Common myeloid progenitor, CD34-positive (primary cell): Measurements from ENCODE around the gene VKORC1L1.
"Not testable (repeated sequence)": the region's sequence is repeated elsewhere in the genome, so short reads cannot be mapped to it uniquely, and the experiment has no call there.

Experiments
- CTCF ChIA-PET: fragments of 350-600 bp; sonication (Branson Sonifier 250); formaldehyde crosslinking; loops from one replicate; lab custom pipeline; 2021; ENCODE audit warnings: antibody characterized with exemption; lab: Charles Lee
- POLR2A ChIA-PET: fragments of 350-600 bp; sonication (Branson Sonifier 250); formaldehyde crosslinking; loops from one replicate; lab custom pipeline; 2021; ENCODE audit warnings: antibody characterized with exemption; lab: Charles Lee
- DNase-seq, 3 donors: peaks; one replicate each; pipeline versions ENCODE4 v3.0.0 to v3.0.0-alpha.2; 2013
- H3K27ac ChIP-seq, 2 experiments: 1 replicate in 1 of 2; 2 replicates in 1 of 2; pipeline ENCODE4 v1.7.0; 2013; ENCODE audit warnings: inconsistent platforms in 2 of 2, low read length in 2 of 2, mild to moderate bottlenecking in 2 of 2, low read depth in 1 of 2, moderate library complexity in 1 of 2; ENCODE audit not compliant: severe bottlenecking in 2 of 2, insufficient read depth in 1 of 2, poor library complexity in 1 of 2
- H3K27me3 ChIP-seq, 5 experiments: replicated peaks in 2 of 5; 1 replicate in 3 of 5; 2 replicates in 2 of 5; pipeline versions ENCODE4 v1.6.1 to v1.7.0; 2013; ENCODE audit warnings: low read length in 4 of 5, mild to moderate bottlenecking in 2 of 5, moderate library complexity in 2 of 5, inconsistent platforms in 1 of 5; ENCODE audit not compliant: insufficient read depth in 5 of 5, control insufficient read depth in 4 of 5
- H3K36me3 ChIP-seq, 4 experiments: 1 replicate in 2 of 4; 2 replicates in 2 of 4; pipeline versions ENCODE4 v1.6.1 to v1.7.0; 2013; ENCODE audit warnings: low read length in 3 of 4, control low read depth in 1 of 4, mild to moderate bottlenecking in 1 of 4; ENCODE audit not compliant: control insufficient read depth in 4 of 4, insufficient read depth in 4 of 4
- H3K4me1 ChIP-seq, 4 experiments: 1 replicate in 3 of 4; 2 replicates in 1 of 4; pipeline versions ENCODE4 v1.6.1 to v1.7.1; 2013; ENCODE audit warnings: low read length in 3 of 4, mild to moderate bottlenecking in 3 of 4, control low read depth in 1 of 4, inconsistent platforms in 1 of 4, moderate library complexity in 1 of 4; ENCODE audit not compliant: control insufficient read depth in 4 of 4, insufficient read depth in 4 of 4; ENCODE audit errors: control extremely low read depth in 1 of 4
- H3K4me3 ChIP-seq, 7 experiments: 1 replicate in 4 of 7; 2 replicates in 3 of 7; pipeline versions ENCODE4 v1.5.1 to v1.7.0; 2013; ENCODE audit warnings: mild to moderate bottlenecking in 7 of 7, low read length in 6 of 7, moderate library complexity in 6 of 7, inconsistent platforms in 2 of 7, low read depth in 2 of 7, control low read depth in 1 of 7; ENCODE audit not compliant: insufficient read depth in 4 of 7, control insufficient read depth in 1 of 7; ENCODE audit errors: extremely low read depth in 1 of 7
- H3K9me3 ChIP-seq, 5 experiments: 1 replicate in 4 of 5; 2 replicates in 1 of 5; pipeline versions ENCODE4 v1.6.1 to v1.7.1; 2013; ENCODE audit warnings: low read length in 4 of 5, mild to moderate bottlenecking in 2 of 5, inconsistent platforms in 1 of 5, low read depth in 1 of 5, moderate library complexity in 1 of 5; ENCODE audit not compliant: control insufficient read depth in 4 of 5, insufficient read depth in 2 of 5; ENCODE audit errors: control extremely low read depth in 1 of 5
- WGBS: methylation state at CpG from one replicate; pipeline ENCODE4 v1.1.5; 2013; ENCODE audit not compliant: insufficient coverage; 5-methylcytosine and 5-hydroxymethylcytosine counted together

The VKORC1L1 gene

GRCh38 chr7:65867681-65868080 is 5.2 kb upstream of the VKORC1L1 start:
- POLR2A ChIA-PET, DNase-seq, H3K27me3 ChIP-seq, H3K27ac ChIP-seq, H3K4me3 ChIP-seq, H3K36me3 ChIP-seq, H3K4me1 ChIP-seq, H3K9me3 ChIP-seq: not testable (repeated sequence)
- 100% methylated on average over 2 of the region's 2 CpGs for WGBS
- CTCF ChIA-PET: interaction anchor here (0.6 kb wide), 1 partner anchor 9 kb away, joined by 3 read pairs; no protein-coding TSS in a partner anchor

DNA sequence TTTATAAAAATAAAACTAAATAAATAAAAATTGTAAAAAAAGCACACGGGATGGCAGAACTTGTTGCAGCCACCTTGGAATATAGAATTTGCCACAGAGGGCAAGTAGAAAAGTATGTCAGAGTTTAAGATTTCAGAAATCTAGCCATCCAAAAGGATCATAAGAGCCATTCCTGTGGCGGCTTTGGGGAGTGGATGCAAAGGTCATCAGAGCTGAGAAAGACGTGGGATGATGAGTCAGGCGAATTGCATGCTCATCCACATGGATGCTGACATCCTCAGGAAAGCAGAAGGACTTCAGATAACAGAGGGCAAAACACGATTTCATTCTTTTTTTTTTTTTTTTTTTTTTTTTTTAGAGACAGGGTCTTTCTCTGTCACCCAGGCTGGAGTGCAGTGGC is 3.6 kb upstream of the VKORC1L1 start:
- H3K4me3 ChIP-seq, H3K27me3 ChIP-seq, H3K27ac ChIP-seq, H3K9me3 ChIP-seq, H3K36me3 ChIP-seq, POLR2A ChIA-PET, CTCF ChIA-PET, H3K4me1 ChIP-seq: not testable (repeated sequence)
- 80% methylated on average over 1 of the region's 5 CpGs for WGBS
- DNase-seq: peak in 2 of 3 donors; percentile 12 to 13

DNA sequence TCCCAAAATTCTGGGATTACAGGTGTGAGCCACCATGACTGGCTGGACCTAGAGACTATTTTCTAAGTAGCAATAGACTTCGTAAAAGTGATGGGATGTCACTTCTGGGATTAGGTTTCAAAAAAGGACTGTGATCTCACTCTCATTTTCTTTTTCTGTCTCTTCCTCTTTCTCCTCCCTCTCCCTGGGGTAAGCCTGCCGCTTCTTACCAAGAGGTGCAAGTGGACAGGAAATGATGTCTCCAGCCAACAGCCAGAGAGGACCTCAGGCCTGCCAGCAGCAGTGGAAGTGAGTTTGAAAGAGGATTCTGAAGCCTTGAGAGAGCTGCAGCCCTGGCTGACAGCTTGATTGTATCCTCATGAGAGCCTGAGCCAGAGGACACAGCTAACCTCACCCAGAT is 1.4 kb upstream of the VKORC1L1 start:
- POLR2A ChIA-PET: interaction anchor here (0.6 kb wide), 1 partner anchor 9 kb away, joined by 5 read pairs; no protein-coding TSS in a partner anchor
- H3K4me1 ChIP-seq, H3K27ac ChIP-seq, DNase-seq, CTCF ChIA-PET, H3K9me3 ChIP-seq, H3K36me3 ChIP-seq, H3K4me3 ChIP-seq, H3K27me3 ChIP-seq: not testable (repeated sequence)
- no CpG with 5 or more reads among the region's 2 CpGs for WGBS

GRCh38 chr7:65873582-65874193 is 814 bp downstream of the VKORC1L1 start:
- Histone ChIP-seq H3K4me3 (peak overlapping the region; percentile 63 to 76 (median 73)), H3K27ac (peak overlapping the region in 1 of 2 experiments; percentile 66)
- H3K27me3 ChIP-seq, POLR2A ChIA-PET, H3K36me3 ChIP-seq, CTCF ChIA-PET, H3K4me1 ChIP-seq, H3K9me3 ChIP-seq: not testable (repeated sequence)
- DNase-seq: peak; percentile 8 to 49 (median 32)
- 0% methylated on average over 19 of the region's 57 CpGs for WGBS

- H3K36me3 ChIP-seq, DNase-seq, H3K27ac ChIP-seq, H3K9me3 ChIP-seq, H3K4me3 ChIP-seq, H3K4me1 ChIP-seq, H3K27me3 ChIP-seq, POLR2A ChIA-PET, CTCF ChIA-PET: not testable (repeated sequence)
- WGBS: 86% methylated on average over 1 of the region's 4 CpGs
Observed at GRCh38 chr7:65875715-65876114, 2.8 kb downstream of the VKORC1L1 start.

DNA sequence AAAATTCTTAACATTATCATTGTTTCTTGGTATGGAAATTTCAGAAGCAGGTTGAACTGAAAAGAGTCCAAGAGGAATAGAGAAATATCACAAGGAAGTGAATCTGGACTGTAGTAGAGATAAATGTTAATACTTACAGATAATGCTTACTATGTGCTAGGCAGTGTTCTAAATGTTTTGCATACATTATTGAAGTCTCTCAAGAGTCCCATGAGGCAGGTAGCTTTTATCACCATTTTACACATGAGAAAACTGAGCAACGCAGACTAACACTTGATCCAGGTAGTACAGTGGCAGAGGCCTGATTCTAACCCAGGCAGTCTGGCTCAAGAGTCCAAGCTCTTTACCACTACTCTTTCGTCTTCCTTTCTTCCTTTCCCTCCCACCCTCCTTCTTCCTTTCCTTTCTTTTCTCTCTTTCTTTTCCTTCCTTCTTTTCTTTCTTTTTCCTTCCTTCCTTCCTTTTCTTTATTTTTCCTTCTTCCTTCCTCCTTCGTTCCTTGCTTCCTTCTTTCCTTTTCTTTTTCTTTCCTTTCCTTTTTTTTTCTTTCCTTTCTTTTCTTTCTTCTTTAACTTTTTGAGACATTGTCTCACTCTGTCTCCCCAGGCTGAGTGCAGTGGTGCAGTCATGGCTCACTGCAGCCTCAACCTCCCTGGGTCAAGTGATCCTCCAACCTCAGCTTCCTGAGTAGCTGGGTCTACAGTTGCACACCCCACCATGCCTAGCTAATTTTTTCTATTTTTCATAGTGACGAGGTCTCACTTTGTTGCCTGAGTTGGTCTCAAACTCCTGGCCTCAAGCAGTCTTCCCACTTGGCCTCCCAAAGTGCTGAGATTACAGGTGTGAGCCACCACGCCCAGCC is 6.6 kb downstream of the VKORC1L1 start:
- H3K9me3 ChIP-seq, H3K36me3 ChIP-seq, H3K4me3 ChIP-seq, H3K27me3 ChIP-seq, H3K27ac ChIP-seq, H3K4me1 ChIP-seq, DNase-seq, POLR2A ChIA-PET, CTCF ChIA-PET: not testable (repeated sequence)
- 96% methylated on average over 2 of the region's 5 CpGs for WGBS

DNA sequence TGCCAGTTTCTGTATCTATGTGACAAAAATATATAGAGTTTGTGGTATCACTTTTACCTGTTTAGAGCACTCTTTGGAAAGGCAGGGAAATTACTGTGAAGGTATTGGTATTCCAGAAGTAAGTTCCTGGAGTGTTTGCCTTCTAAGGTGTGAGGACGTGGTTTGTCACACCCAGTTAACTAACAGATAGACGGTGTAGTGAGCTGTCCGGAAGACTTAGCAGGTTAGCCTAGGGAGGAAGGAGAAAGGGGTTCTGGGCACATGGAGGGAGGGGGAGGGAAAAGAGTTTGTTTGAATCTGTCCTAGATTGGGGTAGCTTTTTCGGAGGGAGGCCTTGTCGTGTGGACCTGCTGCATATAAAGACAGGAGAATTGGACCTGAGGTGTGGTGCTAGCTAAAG is 7.4 kb downstream of the VKORC1L1 start:
- DNase-seq, H3K9me3 ChIP-seq, POLR2A ChIA-PET, H3K36me3 ChIP-seq, H3K27me3 ChIP-seq, H3K27ac ChIP-seq, H3K4me1 ChIP-seq, CTCF ChIA-PET, H3K4me3 ChIP-seq: not testable (repeated sequence)
- WGBS: 97% methylated on average over 5 of the region's 5 CpGs
